ENCODE data around the gene PHLPP1.

GRCh38 chr18:62697636-62698035 is 17.7 kb upstream of the PHLPP1 start:
- TF ChIP-seq, protein P1, sequence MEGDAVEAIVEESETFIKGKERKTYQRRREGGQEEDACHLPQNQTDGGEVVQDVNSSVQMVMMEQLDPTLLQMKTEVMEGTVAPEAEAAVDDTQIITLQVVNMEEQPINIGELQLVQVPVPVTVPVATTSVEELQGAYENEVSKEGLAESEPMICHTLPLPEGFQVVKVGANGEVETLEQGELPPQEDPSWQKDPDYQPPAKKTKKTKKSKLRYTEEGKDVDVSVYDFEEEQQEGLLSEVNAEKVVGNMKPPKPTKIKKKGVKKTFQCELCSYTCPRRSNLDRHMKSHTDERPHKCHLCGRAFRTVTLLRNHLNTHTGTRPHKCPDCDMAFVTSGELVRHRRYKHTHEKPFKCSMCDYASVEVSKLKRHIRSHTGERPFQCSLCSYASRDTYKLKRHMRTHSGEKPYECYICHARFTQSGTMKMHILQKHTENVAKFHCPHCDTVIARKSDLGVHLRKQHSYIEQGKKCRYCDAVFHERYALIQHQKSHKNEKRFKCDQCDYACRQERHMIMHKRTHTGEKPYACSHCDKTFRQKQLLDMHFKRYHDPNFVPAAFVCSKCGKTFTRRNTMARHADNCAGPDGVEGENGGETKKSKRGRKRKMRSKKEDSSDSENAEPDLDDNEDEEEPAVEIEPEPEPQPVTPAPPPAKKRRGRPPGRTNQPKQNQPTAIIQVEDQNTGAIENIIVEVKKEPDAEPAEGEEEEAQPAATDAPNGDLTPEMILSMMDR (tag by site-specific recombination; IDR thresholded peaks at IDR 0.05), result no peak
- TF ChIP-seq, protein P2, sequence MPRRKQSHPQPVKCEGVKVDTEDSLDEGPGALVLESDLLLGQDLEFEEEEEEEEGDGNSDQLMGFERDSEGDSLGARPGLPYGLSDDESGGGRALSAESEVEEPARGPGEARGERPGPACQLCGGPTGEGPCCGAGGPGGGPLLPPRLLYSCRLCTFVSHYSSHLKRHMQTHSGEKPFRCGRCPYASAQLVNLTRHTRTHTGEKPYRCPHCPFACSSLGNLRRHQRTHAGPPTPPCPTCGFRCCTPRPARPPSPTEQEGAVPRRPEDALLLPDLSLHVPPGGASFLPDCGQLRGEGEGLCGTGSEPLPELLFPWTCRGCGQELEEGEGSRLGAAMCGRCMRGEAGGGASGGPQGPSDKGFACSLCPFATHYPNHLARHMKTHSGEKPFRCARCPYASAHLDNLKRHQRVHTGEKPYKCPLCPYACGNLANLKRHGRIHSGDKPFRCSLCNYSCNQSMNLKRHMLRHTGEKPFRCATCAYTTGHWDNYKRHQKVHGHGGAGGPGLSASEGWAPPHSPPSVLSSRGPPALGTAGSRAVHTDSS (tag by site-specific recombination; IDR thresholded peaks at IDR 0.05), result no peak
- TF ChIP-seq MZF1 (tag by site-specific recombination; IDR thresholded peaks at IDR 0.05; ENCODE audit: borderline replicate concordance), result no peak
- TF ChIP-seq, protein P3, sequence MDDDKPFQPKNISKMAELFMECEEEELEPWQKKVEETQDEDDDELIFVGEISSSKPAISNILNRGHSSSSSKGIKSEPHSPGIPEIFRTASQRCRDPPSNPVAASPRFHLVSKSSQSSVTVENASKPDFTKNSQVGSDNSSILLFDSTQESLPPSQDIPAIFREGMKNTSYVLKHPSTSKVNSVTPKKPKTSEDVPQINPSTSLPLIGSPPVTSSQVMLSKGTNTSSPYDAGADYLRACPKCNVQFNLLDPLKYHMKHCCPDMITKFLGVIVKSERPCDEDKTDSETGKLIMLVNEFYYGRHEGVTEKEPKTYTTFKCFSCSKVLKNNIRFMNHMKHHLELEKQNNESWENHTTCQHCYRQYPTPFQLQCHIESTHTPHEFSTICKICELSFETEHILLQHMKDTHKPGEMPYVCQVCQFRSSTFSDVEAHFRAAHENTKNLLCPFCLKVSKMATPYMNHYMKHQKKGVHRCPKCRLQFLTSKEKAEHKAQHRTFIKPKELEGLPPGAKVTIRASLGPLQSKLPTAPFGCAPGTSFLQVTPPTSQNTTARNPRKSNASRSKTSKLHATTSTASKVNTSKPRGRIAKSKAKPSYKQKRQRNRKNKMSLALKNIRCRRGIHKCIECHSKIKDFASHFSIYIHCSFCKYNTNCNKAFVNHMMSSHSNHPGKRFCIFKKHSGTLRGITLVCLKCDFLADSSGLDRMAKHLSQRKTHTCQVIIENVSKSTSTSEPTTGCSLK (tag by site-specific recombination; IDR thresholded peaks at IDR 0.05), result no peak
- TF ChIP-seq, protein P4, sequence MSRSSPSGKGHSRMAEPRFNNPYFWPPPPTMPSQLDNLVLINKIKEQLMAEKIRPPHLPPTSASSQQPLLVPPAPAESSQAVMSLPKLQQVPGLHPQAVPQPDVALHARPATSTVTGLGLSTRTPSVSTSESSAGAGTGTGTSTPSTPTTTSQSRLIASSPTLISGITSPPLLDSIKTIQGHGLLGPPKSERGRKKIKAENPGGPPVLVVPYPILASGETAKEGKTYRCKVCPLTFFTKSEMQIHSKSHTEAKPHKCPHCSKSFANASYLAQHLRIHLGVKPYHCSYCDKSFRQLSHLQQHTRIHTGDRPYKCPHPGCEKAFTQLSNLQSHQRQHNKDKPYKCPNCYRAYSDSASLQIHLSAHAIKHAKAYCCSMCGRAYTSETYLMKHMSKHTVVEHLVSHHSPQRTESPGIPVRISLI (tag by site-specific recombination; IDR thresholded peaks at IDR 0.05), result no peak
- TF ChIP-seq ZNF146 (tag by site-specific recombination; IDR thresholded peaks at IDR 0.05), result no peak
- TF ChIP-seq MEIS1 (CRISPR knock-in tag; IDR thresholded peaks at IDR 0.05; ENCODE audit: borderline replicate concordance), result no peak
- no peak for TF ChIP-seq TRIM28 (IDR thresholded peaks at IDR 0.05; ENCODE audit: borderline replicate concordance, low read length)
- TF ChIP-seq, protein P5, sequence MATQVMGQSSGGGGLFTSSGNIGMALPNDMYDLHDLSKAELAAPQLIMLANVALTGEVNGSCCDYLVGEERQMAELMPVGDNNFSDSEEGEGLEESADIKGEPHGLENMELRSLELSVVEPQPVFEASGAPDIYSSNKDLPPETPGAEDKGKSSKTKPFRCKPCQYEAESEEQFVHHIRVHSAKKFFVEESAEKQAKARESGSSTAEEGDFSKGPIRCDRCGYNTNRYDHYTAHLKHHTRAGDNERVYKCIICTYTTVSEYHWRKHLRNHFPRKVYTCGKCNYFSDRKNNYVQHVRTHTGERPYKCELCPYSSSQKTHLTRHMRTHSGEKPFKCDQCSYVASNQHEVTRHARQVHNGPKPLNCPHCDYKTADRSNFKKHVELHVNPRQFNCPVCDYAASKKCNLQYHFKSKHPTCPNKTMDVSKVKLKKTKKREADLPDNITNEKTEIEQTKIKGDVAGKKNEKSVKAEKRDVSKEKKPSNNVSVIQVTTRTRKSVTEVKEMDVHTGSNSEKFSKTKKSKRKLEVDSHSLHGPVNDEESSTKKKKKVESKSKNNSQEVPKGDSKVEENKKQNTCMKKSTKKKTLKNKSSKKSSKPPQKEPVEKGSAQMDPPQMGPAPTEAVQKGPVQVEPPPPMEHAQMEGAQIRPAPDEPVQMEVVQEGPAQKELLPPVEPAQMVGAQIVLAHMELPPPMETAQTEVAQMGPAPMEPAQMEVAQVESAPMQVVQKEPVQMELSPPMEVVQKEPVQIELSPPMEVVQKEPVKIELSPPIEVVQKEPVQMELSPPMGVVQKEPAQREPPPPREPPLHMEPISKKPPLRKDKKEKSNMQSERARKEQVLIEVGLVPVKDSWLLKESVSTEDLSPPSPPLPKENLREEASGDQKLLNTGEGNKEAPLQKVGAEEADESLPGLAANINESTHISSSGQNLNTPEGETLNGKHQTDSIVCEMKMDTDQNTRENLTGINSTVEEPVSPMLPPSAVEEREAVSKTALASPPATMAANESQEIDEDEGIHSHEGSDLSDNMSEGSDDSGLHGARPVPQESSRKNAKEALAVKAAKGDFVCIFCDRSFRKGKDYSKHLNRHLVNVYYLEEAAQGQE (tag by site-specific recombination; IDR thresholded peaks at IDR 0.05), result no peak
